ENCODE results near the gene TNK2. TPM values are rescaled to one million over a fixed set of nuclear protein-coding genes. Genes with fewer than 3 reads are reported as not detected.
A peak's percentile ranks its signal among the peaks of the same experiment; 100 is the strongest.

Gene TNK2
- total RNA-seq, 1 experiment from 2014 or later = 55.1 TPM

DNA sequence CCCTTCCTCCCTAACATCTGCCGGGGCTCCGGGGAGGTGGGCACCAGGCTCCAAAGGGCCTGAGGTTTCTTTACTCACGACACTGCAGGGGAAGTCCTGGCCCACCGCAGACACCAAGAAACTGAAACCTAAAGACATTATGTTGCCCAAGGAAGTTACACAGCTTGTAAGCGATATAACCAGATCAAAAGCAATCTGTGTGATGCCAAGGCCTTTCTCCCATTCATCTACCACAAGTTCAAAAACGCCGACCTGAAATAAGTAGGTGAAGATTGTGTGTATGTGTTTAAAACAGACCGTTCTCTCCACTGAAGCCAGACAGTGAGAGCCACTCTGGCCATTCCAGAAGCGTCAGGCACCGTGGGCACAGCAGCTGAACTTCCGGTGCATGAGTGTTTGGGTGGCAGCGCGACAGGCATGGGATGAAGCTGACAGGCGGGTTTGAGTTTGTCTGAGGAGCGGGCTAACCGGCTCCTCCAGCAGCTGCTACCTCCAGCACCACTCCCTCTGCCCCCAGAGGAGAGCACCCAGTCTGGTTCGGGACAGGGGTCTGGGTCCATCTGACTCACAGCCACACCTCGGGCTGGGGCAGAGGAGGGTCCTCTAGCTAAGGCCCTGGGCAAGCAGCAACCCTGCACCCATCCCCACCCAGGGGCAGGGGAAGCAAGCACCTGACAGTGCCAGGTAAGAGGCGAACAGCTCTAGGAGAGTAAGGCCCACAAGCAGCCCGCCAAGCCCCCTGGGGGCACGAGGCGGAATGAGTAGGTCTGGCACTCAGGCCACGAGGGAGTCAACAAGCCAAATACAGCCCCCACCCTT lies 1.3 kb downstream of the TNK2 start (continued):
- TF ChIP-seq TCF7L2 (IDR thresholded peaks at IDR 0.05; ENCODE audit: borderline replicate concordance, extremely low read depth, insufficient read depth, insufficient read length) (no peak), SP1 (IDR thresholded peaks at IDR 0.05; ENCODE audit: low read depth) (no peak)

DNA sequence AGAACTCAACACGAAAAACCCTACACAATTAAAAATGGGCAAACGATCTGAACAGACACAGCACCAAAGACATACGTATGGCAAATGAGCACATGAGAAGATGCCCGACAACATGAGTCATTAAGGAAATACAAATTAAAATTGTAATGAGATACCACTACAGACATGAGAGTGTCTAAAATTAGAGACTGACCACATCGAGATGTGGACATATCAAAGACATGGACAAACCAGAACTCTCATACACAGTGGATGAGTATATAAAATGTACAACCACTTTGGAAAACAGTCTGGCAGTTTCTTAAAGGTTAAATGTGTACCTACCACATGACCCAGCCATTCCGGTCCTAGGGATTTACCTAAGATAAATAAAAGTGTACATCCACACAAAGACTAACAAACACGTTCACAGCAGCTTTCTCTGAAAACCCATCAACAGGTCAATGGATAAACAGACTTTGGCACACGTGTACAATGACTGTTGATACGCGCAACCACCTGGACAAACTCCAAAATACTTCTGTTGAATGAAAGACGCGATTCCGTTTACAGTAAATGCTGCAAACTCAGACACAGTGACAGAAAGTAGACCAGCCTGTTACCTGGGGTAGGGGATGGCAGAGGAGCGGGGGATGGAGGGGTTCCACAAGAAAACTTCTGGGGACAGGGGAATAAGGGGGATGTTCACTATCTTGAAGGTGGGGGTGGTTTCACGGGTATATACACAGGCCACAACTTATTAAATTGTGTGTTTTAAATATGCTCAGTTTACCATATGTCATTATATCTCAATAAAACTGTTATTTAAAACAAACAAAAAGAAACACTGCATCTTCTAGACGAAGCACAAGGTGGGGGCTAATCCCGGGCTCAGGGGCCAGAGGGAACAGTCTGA lies 2.1 kb downstream of the TNK2 start:
- intact Hi-C loops (cut with micrococcal nuclease) = no loop called here
- Histone ChIP-seq H3K9me2 (ENCODE audit: insufficient read depth) (no peaks in the 10 kb centered on the region), H2AFZ (ENCODE audit: low read depth, low read length, poor library complexity, severe bottlenecking) (no peak overlapping the region), H3K27ac (ENCODE audit: low read depth, low read length) (no peak overlapping the region), H4K20me1 (ENCODE audit: insufficient read depth) (no peaks in the 10 kb centered on the region), H3K9ac (ENCODE audit: low read length) (no peak overlapping the region), H3K36me3 (ENCODE audit: control insufficient read depth in 1 of 2, insufficient read depth in 2 of 2, low read length in 2 of 2) (no peaks in the 10 kb centered on the region), H3K9me3 (ENCODE audit: control insufficient read depth in 1 of 2, insufficient read depth in 1 of 2, low read depth in 1 of 2, low read length in 2 of 2) (no peaks in the 10 kb centered on the region), H3K4me2 (ENCODE audit: low read length) (peak overlapping the region; percentile 35), H3K4me3 (replicated peaks in 1 of 2; ENCODE audit: low read depth in 1 of 2, low read length in 2 of 2) (no peak overlapping the region), H3K27me3 (ENCODE audit: insufficient read depth, low read length) (no peaks in the 10 kb centered on the region), H3K4me1 (ENCODE audit: control insufficient read depth in 1 of 2, insufficient read depth in 2 of 2, low read length in 2 of 2) (peaks cover 37 to 67% of the 10 kb centered on the region in 2 experiments), H3K79me2 (ENCODE audit: insufficient read depth, low read length) (peaks cover 51% of the 10 kb centered on the region)
- POLR2A ChIA-PET = no interaction called here
- DNase-seq (ENCODE audit: low read depth, low spot score) (no peak), ATAC-seq (no peak)
- BruUV-seq (replicated peaks) = no TSS peak
- RAD21 ChIA-PET (ENCODE audit: low non-redundant PET in 1 of 2, low total read pairs in 2 of 2, uncharacterized antibody in 2 of 2, unreplicated experiment in 2 of 2) = no interaction called here
- CTCF ChIA-PET = interaction anchor here (1.9 kb wide), 1 partner anchor 12 kb away, joined by 5 read pairs; no protein-coding TSS in a partner anchor
- TF ChIP-seq, protein P1, sequence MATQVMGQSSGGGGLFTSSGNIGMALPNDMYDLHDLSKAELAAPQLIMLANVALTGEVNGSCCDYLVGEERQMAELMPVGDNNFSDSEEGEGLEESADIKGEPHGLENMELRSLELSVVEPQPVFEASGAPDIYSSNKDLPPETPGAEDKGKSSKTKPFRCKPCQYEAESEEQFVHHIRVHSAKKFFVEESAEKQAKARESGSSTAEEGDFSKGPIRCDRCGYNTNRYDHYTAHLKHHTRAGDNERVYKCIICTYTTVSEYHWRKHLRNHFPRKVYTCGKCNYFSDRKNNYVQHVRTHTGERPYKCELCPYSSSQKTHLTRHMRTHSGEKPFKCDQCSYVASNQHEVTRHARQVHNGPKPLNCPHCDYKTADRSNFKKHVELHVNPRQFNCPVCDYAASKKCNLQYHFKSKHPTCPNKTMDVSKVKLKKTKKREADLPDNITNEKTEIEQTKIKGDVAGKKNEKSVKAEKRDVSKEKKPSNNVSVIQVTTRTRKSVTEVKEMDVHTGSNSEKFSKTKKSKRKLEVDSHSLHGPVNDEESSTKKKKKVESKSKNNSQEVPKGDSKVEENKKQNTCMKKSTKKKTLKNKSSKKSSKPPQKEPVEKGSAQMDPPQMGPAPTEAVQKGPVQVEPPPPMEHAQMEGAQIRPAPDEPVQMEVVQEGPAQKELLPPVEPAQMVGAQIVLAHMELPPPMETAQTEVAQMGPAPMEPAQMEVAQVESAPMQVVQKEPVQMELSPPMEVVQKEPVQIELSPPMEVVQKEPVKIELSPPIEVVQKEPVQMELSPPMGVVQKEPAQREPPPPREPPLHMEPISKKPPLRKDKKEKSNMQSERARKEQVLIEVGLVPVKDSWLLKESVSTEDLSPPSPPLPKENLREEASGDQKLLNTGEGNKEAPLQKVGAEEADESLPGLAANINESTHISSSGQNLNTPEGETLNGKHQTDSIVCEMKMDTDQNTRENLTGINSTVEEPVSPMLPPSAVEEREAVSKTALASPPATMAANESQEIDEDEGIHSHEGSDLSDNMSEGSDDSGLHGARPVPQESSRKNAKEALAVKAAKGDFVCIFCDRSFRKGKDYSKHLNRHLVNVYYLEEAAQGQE (IDR thresholded peaks at IDR 0.05; ENCODE audit: low read depth) = no peak
- TF ChIP-seq EZH2 (IDR thresholded peaks at IDR 0.05) (no peak), ZFX (IDR thresholded peaks at IDR 0.05) (no peak), RAD21 (IDR thresholded peaks at IDR 0.05; ENCODE audit: low read depth) (no peak), ZNF274 (IDR thresholded peaks at IDR 0.05; ENCODE audit: low read depth, low read length) (no peak), YY1 (IDR thresholded peaks at IDR 0.05; ENCODE audit: extremely low read depth, insufficient replicate concordance, low read depth, low read length) (no peak), CEBPB (IDR thresholded peaks at IDR 0.05; ENCODE audit: low read depth) (no peak), SP1 (IDR thresholded peaks at IDR 0.05; ENCODE audit: low read depth) (no peak), POLR2A (IDR thresholded peaks at IDR 0.05; ENCODE audit: borderline replicate concordance, extremely low read depth, insufficient read depth, insufficient read length) (no peak), FOSL1 (IDR thresholded peaks at IDR 0.05; ENCODE audit: low read depth) (no peak), TCF7L2 (IDR thresholded peaks at IDR 0.05; ENCODE audit: borderline replicate concordance, extremely low read depth, insufficient read depth, insufficient read length) (no peak), CBX3 (IDR thresholded peaks at IDR 0.05; ENCODE audit: low read depth) (no peak), JUND (IDR thresholded peaks at IDR 0.05) (no peak), ELF1 (IDR thresholded peaks at IDR 0.05; ENCODE audit: borderline replicate concordance, low read depth) (no peak), POLR2AphosphoS5 (IDR thresholded peaks at IDR 0.05; ENCODE audit: low read depth, low read length) (no peak)
- TF ChIP-seq, protein P2, sequence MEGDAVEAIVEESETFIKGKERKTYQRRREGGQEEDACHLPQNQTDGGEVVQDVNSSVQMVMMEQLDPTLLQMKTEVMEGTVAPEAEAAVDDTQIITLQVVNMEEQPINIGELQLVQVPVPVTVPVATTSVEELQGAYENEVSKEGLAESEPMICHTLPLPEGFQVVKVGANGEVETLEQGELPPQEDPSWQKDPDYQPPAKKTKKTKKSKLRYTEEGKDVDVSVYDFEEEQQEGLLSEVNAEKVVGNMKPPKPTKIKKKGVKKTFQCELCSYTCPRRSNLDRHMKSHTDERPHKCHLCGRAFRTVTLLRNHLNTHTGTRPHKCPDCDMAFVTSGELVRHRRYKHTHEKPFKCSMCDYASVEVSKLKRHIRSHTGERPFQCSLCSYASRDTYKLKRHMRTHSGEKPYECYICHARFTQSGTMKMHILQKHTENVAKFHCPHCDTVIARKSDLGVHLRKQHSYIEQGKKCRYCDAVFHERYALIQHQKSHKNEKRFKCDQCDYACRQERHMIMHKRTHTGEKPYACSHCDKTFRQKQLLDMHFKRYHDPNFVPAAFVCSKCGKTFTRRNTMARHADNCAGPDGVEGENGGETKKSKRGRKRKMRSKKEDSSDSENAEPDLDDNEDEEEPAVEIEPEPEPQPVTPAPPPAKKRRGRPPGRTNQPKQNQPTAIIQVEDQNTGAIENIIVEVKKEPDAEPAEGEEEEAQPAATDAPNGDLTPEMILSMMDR (IDR thresholded peaks at IDR 0.05 in 2 of 3, conservative IDR thresholded peaks at IDR 0.05 in 1 of 3; ENCODE audit: borderline replicate concordance in 1 of 3, insufficient read depth in 1 of 3, low read depth in 2 of 3, low read length in 2 of 3) = no peak
- TF ChIP-seq, protein P3, sequence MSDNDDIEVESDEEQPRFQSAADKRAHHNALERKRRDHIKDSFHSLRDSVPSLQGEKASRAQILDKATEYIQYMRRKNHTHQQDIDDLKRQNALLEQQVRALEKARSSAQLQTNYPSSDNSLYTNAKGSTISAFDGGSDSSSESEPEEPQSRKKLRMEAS (IDR thresholded peaks at IDR 0.05) = no peak
- TF ChIP-seq, protein P4, sequence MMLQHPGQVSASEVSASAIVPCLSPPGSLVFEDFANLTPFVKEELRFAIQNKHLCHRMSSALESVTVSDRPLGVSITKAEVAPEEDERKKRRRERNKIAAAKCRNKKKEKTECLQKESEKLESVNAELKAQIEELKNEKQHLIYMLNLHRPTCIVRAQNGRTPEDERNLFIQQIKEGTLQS (IDR thresholded peaks at IDR 0.05) = no peak

Data from HCT116 (cell line).